Colonic mucosa (tissue), 4 donors: ENCODE data around the gene MCRS1. TPM values are rescaled to one million over a fixed set of nuclear protein-coding genes. Genes with fewer than 3 reads are reported as not detected.
"Not testable (repeated sequence)": the region's sequence is repeated elsewhere in the genome, so short reads cannot be mapped to it uniquely, and the experiment has no call there.

ENCODE experiments used
- DNase-seq: peaks from one replicate; pipeline ENCODE4 v3.0.0-alpha.2; 2020
- H3K27ac ChIP-seq: fragments of 200-600 bp; one replicate; pipeline ENCODE4 v1.8.0; 2021
- H3K27me3 ChIP-seq: fragments of 200-600 bp; one replicate; pipeline ENCODE4 v1.8.0; 2021
- H3K36me3 ChIP-seq: fragments of 200-600 bp; one replicate; pipeline ENCODE4 v1.8.0; 2021
- H3K4me1 ChIP-seq: fragments of 200-600 bp; one replicate; pipeline ENCODE4 v1.8.0; 2021; ENCODE audit warnings: mild to moderate bottlenecking
- H3K4me3 ChIP-seq: fragments of 200-600 bp; one replicate; pipeline ENCODE4 v1.8.0; 2021
- H3K9ac ChIP-seq, 2 donors: one replicate each; pipeline ENCODE4 v1.7.0; 2013; ENCODE audit warnings: control low read depth in 2 of 2, low read depth in 2 of 2, low read length in 2 of 2
- H3K9me3 ChIP-seq: fragments of 200-600 bp; one replicate; pipeline ENCODE4 v1.8.0; 2021
- intact Hi-C: fragments of 100-400 bp; cut with DNase I; formaldehyde crosslinking; loops from one replicate; pipeline ENCODE4 v1.14.1; 2022
- total RNA-seq, 2 donors: library from RNA; stranded (reverse); fragmentation: NEBNext Ultra II Directional in 1 of 2; extraction: Animal tissue kit (Norgen Biotek cat#: 25700) in 1 of 2; gene quantifications; one replicate each; pipeline ENCODE4 v1.2.1, GENCODE V29; 2021
- TF ChIP-seq, protein P1 (sequence below): fragments of 200-600 bp; IDR thresholded peaks from one replicate; pipeline ENCODE4 v1.8.0; 2022; ENCODE audit warnings: antibody characterized with exemption, mild to moderate bottlenecking
- donor health status: healthy.
- donor health status: DM: no; HTN: no; CAD: no.
- donor health status: DM: no; HTN: no; CAD: no.

MCRS1 gene
- total RNA-seq, 2 donors from 2014 or later = 53.8 to 78.7 TPM

DNA sequence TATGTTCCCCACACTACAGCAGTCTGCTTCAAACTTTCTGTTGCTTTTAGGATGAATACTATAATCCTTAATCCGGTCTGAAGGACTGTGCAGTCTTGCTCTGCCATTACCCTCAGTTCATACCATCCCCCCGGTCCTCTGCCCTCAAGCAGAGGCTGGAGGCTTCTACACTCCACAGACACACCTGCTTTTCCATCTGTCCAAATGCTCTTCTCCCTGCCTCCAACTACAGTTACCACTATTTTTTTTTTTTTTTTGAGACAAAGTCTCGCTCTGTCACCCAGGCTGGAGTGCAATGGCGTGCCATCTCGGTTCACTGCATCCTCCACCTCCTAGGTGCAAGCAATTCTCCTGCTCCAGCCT is 48.4 kb downstream of the MCRS1 start:
- no peak overlapping the region for H3K27ac ChIP-seq
- H3K36me3 ChIP-seq = peaks cover 3% of the 10 kb centered on the region
- no peaks in the 10 kb centered on the region for H3K9me3 ChIP-seq
- no peak overlapping the region for H3K4me3 ChIP-seq
- TF ChIP-seq, protein P1, sequence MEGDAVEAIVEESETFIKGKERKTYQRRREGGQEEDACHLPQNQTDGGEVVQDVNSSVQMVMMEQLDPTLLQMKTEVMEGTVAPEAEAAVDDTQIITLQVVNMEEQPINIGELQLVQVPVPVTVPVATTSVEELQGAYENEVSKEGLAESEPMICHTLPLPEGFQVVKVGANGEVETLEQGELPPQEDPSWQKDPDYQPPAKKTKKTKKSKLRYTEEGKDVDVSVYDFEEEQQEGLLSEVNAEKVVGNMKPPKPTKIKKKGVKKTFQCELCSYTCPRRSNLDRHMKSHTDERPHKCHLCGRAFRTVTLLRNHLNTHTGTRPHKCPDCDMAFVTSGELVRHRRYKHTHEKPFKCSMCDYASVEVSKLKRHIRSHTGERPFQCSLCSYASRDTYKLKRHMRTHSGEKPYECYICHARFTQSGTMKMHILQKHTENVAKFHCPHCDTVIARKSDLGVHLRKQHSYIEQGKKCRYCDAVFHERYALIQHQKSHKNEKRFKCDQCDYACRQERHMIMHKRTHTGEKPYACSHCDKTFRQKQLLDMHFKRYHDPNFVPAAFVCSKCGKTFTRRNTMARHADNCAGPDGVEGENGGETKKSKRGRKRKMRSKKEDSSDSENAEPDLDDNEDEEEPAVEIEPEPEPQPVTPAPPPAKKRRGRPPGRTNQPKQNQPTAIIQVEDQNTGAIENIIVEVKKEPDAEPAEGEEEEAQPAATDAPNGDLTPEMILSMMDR = no peak
- no peaks in the 10 kb centered on the region for H3K27me3 ChIP-seq
- no peaks in the 10 kb centered on the region for H3K4me1 ChIP-seq
- DNase-seq = no peak
- intact Hi-C loops = no loop called here
- H3K9ac ChIP-seq = no peak overlapping the region

DNA sequence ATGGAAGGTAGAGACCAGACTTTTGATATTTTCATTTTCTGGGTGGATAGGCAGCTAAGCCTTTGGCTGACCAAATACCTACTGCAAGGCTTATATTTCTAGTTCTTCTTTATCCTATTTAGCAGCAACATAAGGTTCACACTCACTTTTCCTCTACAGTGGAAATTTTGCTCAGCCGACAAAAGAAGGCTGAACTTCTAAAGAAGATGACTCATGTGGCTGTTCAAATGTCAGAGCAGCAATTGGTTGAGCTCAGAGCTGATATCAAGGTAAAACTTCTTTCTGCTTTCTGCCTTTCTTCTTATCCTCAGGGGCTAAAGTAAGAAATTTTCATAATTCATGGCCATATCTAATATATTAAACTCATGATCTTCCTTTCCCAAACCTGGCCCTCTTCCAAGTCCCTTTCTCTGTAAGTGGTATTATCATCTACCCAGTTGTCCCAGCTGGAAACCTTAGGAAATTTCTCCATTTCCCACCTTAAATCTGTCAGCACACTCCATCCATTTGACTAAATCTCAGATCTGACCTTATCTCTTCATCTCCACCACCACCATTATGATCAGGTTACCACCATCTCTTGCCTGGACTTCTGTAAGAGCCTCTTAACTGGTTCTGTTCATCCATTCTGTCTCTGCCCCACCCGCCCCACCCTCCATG is 48.9 kb downstream of the MCRS1 start:
- intact Hi-C loops = no loop called here
- no peaks in the 10 kb centered on the region for H3K27me3 ChIP-seq
- no peaks in the 10 kb centered on the region for H3K36me3 ChIP-seq
- H3K27ac ChIP-seq = no peak overlapping the region
- no peak overlapping the region for H3K9ac ChIP-seq
- DNase-seq = no peak
- TF ChIP-seq, protein P1 = no peak
- no peaks in the 10 kb centered on the region for H3K4me1 ChIP-seq
- no peaks in the 10 kb centered on the region for H3K9me3 ChIP-seq
- H3K4me3 ChIP-seq = no peak overlapping the region

- H3K27me3 ChIP-seq = no peaks in the 10 kb centered on the region
- TF ChIP-seq, protein P1 = no peak
- DNase-seq = no peak
- no peaks in the 10 kb centered on the region for H3K4me1 ChIP-seq
- H3K27ac ChIP-seq = no peak overlapping the region
- H3K9ac ChIP-seq = no peak overlapping the region
- intact Hi-C loops = loop anchor here (2.0 kb wide), 1 partner anchor 156 kb away; no protein-coding TSS in a partner anchor
- no peaks in the 10 kb centered on the region for H3K36me3 ChIP-seq
- no peaks in the 10 kb centered on the region for H3K9me3 ChIP-seq
- no peak overlapping the region for H3K4me3 ChIP-seq
Measured at GRCh38 chr12:49515266-49515665, 52.7 kb downstream of the MCRS1 start.

DNA sequence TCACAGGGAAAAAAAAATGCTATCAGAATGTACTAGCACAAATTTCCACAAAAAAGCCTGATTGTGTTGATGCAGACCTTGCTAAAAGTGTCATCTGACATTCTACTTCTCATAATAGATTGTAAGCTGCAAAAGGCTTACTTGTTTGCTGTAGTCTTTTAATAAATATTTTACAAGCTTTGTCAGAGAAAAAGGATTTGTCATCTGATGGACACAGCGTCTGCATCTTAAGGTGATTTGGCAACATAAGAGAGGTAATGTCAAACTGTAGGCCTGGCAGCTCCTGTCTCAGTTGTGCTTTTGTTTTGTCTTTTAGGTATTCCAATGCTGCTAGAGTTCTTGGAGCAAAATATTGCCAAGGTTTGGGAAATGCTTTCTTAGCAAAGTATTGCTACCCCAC is 55.4 kb downstream of the MCRS1 start:
- Histone ChIP-seq H3K9me3 (no peaks in the 10 kb centered on the region), H3K36me3 (no peaks in the 10 kb centered on the region), H3K27me3 (no peaks in the 10 kb centered on the region), H3K4me1 (no peaks in the 10 kb centered on the region), H3K27ac (no peak overlapping the region), H3K9ac (no peak overlapping the region), H3K4me3 (no peak overlapping the region)
- DNase-seq = no peak
- intact Hi-C loops = no loop called here
- TF ChIP-seq, protein P1 = no peak

GRCh38 chr12:49511410-49511809 is 56.5 kb downstream of the MCRS1 start:
- intact Hi-C loops = no loop called here
- DNase-seq = no peak
- no peaks in the 10 kb centered on the region for H3K9me3 ChIP-seq
- no peak overlapping the region for H3K27ac ChIP-seq
- no peak overlapping the region for H3K9ac ChIP-seq
- no peak overlapping the region for H3K4me3 ChIP-seq
- H3K4me1 ChIP-seq = no peaks in the 10 kb centered on the region
- TF ChIP-seq, protein P1 = no peak
- no peaks in the 10 kb centered on the region for H3K27me3 ChIP-seq
- H3K36me3 ChIP-seq = no peaks in the 10 kb centered on the region

DNA sequence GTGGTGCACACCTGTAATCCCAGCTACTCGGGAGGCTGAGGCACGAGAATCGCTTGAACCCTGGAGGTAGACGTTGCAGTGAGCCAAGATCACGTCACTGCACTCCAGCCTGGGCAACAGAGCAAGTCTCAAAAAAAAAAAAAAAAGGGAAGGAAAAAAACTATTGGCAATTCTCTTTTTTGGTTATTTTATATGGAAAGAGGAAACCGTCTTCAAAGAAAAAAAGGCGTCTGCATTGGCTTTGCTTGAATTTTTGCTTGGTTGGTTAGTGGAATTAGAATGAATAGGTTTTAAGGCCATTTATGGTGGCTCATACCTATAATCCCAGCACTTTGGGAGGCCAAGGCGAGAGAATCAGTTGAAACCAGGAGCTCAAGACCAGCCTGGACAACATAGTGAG is 58.3 kb downstream of the MCRS1 start:
- H3K9me3 ChIP-seq, intact Hi-C loops, H3K4me1 ChIP-seq, H3K27me3 ChIP-seq, H3K4me3 ChIP-seq, H3K36me3 ChIP-seq, DNase-seq, H3K27ac ChIP-seq, H3K9ac ChIP-seq: not testable (repeated sequence)

Other genes starting within 250 kb of the MCRS1 start
- 10 to 100 TPM; 11.8 to 51.8 TPM for gene TROAP, start 244.9 kb downstream of the MCRS1 start, total RNA-seq
- not detected for gene C1QL4, start 231.0 kb downstream of the MCRS1 start, total RNA-seq
- 10 to 100 TPM; 29.0 to 34.2 TPM for gene DNAJC22, start 221.3 kb downstream of the MCRS1 start, total RNA-seq
- gene SPATS2, start 200.7 kb downstream of the MCRS1 start, total RNA-seq = 10 to 100 TPM; 17.2 to 21.9 TPM
- gene KCNH3, start 29.1 kb downstream of the MCRS1 start, total RNA-seq = under 1 TPM; 0.05 to 0.13 TPM
- under 1 TPM; 0.11 to 0.27 TPM for gene FAM186B, start 37.5 kb upstream of the MCRS1 start, total RNA-seq
- 10 to 100 TPM in 1 of 2 donors, 1 to 10 TPM in 1; 8.5 to 14.1 TPM for gene PRPF40B, start 55.4 kb upstream of the MCRS1 start, total RNA-seq
- gene FMNL3, start 139.3 kb upstream of the MCRS1 start, total RNA-seq = 1 to 10 TPM; 3.0 to 5.0 TPM
- gene TMBIM6, start 173.4 kb upstream of the MCRS1 start, total RNA-seq = 1,000 to 10,000 TPM in 1 of 2 donors, 100 to 1,000 TPM in 1; 868 to 1,024 TPM